HuH-7 (cell line): ENCODE measurements around the gene SNRNP35.
"Not testable (repeated sequence)": the region's sequence is repeated elsewhere in the genome, so short reads cannot be mapped to it uniquely, and the experiment has no call there.

Experiments used
- DNase-seq: peaks from one replicate; pipeline ENCODE4 v3.0.0; 2011; ENCODE audit warnings: low spot score

Gene SNRNP35, protein sequence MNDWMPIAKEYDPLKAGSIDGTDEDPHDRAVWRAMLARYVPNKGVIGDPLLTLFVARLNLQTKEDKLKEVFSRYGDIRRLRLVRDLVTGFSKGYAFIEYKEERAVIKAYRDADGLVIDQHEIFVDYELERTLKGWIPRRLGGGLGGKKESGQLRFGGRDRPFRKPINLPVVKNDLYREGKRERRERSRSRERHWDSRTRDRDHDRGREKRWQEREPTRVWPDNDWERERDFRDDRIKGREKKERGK

DNA sequence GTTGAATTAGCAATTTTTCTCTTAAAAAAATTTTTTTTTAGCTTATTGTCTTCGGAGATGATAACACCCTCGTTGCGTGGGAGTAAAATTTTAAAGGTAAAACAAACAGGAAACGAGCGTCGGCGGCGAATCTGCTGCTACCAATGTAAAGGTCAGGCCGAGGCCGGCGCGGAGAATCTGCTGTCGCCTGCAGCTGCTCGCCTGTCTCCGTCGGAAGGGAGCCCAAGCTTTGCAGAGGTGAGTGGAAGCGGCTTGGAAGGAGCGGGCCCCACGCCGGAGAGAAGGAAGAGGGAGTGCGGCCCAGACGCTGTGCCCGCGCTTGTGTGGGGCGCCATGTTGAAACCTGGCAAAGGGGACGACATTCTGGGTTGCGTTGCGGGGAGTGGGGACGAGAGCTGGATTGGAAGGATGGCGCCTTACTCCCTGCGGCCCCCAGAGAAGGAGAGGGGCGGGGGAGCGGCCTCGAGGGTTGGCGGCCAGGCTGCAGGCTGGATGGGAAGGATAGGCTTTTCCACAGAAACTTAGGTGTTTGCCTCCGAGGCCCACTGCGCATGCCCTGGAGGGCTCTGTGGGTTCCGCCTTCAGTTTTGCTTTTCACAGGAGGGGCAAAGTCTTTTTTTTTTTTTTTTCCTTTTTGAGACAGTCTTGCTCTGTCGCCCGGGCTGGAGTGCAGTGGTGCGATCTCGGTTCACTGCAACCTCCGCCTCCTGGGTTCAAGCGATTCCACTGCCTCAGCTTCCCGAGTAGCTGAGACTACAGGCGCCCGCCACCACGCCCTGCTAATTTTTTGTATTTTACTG is at the start of gene SNRNP35:
TSS of gene SNRNP35 (plus strand) at position 160 of the 800 bp plus-strand sequence. CDS start 7,402 bp downstream, outside the sequence.
- DNase-seq, result peak; percentile 32

DNA sequence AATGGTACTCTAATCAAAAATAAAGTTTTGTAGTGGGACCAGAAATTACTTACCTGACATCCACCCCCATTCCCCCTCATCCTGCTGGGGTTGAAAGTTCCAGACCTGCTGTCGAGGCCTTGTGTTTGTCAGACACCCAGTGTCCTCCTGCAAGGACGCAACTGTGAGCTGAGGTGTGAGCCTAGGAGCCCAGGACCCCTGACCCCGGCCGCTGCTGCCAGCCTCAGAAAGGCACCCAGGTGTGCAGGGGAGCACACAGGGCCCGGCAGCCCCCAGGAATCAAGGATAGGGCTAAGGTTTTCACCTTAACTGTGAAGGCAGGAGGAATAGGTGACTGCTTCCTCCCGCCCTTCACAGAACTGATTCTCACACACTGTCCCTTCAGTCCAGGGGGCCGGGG is 49.3 kb upstream of the SNRNP35 start:
- DNase-seq, result not testable (repeated sequence)

DNA sequence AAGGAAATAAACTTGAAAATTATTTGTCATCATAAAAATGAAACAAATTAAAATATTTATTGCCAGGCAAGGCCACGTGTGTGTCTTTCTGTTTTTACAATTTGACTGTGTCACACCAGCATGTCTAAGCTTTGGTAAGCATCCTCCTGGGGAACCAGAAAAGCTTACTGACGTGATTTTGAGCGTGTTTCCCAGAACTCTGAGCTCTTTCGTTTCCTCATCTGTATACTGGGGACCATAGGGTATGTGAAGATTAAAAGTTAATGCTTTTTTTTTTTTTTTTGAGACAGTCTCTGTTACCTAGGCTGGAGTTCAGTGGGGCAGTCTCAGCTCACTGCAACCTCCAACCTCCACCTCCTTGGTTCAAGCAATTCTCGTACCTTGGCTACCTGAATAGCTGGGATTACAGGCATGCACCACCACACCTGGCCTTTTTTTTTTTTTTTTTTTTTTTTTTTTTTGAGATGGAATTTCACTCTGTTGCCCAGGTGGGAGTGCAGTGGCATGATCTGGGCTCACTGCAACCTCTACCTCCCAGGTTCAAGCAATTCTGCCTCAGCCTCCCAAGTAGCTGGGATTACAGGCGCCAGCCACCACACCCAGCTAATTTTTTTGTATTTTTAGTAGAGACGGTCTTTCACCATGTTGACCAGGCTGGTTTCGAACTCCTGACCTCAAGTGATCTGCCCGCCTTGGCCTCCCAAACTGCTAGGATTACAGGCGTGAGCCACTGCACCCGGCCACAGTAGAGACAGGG is 48.5 kb upstream of the SNRNP35 start:
- not testable (repeated sequence) for DNase-seq

DNA sequence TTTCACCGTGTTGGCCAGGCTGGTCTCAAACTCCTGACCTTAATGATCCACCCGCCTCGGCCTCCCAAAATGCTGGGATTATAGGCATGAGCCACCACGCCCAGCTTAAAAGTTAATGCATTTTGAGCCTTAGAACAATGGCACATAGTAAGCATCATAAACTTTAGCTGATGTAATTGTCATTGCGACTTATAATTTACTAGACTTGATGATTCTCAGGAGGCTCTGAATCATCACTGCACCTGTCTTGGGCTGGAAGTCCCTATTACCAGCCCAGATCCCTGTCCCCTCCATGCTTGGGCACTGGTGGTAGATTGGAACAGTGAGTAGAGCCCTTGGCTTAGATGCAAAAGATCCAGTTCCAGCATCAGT is 47.9 kb upstream of the SNRNP35 start:
- DNase-seq, result no peak

DNA sequence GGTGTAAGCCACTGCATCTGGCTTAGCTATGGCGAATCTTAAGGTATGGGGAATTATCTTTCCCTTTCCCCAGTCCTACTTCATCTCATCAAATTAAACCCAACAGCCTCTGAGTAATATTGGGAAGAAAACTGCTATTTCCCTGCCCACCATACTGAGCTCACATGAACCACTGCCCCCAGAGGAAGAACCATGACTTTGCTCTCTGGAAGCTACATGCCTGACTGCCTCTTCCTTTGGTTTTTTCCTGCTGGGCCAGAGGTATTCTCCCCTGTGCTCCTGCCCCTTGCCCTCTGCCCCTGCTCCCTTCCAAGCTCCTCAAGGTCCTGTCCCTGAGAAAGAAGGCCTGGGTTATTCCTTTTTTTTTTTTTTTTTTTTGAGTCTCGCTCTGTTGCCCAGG is 36.6 kb upstream of the SNRNP35 start:
- DNase-seq, result no peak

DNA sequence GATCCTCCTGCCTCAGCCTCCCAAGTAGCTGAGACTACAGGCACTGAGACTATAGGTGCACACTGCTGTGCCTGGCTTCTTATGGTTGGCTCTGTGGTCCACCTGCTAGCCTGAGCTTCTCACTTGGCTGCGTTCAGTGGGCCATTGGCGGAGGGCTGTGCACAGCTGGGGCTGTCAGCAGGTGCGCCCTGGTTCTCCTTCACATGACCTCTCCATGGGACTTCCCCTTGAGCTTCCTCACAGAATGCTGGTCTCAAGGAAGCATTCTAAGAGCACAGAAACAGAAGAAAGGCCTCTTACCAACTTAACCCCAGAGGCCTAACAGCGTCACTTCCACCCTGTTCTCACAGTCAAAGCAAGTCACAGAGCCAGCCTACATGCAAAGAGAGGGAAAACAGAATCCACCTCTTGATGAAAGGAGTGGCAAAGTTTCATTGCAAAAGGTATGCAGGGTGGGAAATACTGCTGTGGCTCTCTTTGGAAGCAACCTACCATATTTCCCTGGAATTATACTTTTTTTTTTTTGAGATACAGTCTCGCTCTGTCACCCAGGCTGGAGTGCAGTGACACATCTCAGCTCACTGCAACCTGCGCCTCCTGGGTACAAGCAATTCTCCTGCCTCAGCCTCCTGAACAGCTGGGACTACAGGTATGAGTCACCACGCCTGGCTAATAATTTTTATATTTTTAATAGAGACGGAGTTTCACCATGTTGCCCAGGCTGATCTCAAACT is 30.7 kb upstream of the SNRNP35 start:
- DNase-seq, result no peak

DNA sequence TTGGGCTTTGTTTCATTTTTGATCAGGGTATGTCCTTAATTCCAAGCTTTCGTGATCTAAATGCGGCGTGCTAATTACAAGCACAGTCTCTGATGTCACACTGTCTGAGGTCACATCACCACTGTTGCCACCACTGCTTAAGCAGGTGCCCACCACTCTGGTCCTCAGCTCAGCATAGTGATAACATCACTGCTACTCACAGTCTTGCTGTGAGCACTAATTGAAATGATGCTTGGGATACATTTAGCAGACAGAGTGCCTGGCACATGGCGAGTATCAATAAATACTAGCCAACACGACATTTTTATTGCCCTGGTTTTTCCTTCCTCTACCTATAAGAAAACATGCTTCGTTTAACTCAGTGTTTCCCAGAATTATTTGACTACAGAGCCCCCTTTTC is 29.3 kb upstream of the SNRNP35 start:
- no peak for DNase-seq

DNA sequence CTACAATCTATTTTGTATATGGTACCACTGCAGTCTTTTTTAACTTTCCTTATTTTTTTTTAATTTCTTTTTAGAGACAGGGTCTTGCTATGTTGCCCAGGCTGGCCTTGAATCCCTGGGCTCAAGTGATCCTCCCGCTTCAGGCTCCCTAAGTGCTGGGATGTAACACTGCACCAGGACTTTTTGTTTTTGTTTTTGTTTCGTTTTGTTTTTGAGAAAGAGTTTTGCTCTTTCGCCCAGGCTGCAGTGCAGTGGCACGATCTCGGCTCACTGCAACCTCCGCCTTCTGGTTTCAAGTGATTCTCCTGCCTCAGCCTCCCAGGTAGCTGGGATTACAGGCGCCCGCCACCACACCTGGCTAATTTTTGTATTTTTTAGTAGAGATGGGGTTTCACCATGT is 28.8 kb upstream of the SNRNP35 start:
- DNase-seq, result not testable (repeated sequence)

DNA sequence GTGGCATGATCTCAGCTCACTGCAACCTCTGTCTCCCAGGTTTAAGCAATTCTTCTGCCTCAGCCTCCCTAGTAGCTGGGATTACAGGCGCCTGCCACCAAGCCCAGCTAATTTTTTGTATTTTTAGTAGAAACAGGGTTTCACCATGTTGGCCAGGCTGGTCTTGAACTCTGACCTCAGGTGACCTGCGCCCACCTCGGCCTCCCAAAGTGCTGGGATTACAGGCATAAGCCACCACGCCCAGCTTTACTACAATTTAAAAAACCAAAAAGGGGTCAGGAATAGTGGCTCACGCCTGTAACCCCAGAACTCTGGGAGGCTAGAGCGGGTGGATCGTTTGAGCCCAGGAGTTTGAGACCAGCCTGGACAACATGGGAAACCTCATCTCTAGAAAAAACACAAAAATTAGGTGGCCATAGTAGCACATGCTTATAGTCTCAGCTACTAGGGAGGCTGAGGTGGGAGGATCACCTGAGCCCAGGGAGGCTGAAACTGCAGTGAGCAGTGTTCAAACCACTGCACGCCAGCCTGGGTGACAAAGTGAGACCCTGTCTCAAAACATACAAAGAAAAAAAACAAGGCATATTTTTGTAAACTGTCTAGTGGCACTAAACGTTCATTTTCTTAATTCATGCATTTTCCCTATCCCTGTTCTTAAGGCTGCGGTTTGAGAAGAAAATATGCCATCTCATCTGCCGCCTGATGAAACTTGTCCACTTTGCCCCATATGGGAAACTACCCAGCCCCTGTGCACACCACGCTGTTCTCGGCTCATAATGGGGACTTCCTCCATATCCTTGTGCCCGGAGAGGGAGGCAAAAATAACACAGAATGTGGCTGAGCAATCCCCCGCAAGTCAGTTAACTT is 25.8 kb upstream of the SNRNP35 start:
- not testable (repeated sequence) for DNase-seq

DNA sequence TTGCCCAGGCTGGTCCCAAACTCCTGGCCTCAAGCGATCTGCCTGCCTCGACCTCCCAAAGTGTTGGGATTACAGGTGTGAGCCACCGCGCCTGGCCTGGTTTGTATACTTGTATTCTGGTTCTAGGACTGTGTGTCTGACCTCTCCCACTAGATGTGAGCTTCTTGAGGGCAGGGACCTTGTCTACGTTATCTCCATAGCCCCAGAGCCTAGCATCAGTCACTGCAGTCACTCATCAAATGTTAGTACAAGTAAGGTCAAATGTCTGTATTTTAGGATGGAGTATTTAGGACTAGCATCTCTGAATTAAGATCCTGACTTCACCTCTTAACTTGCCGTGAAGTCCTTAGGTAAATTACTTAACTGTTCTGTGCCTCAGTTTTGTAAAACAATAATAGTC is 24.3 kb upstream of the SNRNP35 start:
- DNase-seq, result no peak

DNA sequence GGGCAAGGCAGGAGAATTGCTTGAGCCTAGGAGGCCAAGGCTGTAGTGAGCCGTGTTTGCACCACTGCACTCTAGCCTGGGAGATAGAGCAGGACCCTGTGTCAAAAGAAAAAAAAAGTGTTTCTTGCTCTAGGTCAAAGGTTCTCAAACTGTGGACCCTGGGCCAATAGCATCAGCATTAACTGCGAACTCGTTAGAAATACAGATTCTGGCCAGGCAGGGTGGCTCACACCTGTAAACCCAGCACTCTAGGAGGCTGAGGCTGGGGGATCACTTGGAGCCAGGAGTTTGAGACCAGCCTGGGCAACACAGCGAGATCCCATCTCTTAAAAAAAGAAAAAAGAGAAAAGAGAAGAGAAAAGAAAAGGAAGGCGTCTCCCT is 22.3 kb upstream of the SNRNP35 start:
- no peak for DNase-seq

DNA sequence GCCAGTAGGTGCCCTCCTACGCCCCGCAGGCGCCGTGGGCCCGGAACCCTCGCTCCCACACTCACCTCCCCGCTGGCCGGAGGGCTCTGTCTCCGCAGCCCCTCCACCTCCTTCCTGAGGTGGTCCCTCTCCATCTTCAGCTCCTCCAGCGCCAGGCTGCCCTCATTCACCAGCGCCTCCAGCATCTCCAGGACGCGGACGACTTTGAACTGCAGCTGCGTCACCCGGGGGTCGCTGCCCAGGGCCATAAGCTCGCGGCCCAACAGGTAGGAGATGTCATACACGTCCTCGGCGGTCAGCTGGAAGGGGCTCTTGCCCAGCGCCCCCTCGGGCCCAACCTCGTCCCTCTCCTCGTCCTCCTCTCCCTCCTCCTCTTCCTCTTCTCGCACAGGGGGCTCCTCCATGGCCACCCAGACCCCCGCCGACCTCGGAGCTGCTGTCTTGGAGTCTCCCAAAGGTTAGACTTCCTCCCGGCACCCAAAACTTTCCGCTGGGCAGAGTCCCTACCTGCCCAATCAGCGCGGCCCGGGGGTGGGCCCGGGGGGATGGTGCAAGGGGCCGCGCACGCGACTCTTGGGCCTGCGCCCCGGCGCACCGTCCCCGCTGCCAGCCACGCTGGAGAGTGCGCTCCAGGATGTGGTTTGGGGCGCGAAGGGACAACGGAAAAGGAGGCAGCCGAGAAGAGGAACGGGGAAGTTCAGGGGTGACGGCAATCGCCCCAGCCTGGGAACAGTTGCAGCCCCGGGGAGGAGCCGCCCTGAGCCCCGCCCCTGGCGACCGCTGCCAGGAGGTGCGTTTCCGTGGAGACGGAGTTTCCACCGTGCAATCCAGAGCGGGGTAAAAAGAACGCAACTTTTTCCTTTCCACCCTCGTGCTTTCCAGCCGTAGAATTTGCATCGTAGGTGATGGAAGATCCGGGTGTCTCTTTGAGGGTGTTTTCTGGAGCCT is 21.6 kb upstream of the SNRNP35 start, which contains the start of gene RILPL2:
TSS of gene RILPL2 (minus strand) at position 668 of the 948 bp plus-strand sequence. CDS start at position 404, 264 bp downstream.
- DNase-seq, result peak; percentile 68

DNA sequence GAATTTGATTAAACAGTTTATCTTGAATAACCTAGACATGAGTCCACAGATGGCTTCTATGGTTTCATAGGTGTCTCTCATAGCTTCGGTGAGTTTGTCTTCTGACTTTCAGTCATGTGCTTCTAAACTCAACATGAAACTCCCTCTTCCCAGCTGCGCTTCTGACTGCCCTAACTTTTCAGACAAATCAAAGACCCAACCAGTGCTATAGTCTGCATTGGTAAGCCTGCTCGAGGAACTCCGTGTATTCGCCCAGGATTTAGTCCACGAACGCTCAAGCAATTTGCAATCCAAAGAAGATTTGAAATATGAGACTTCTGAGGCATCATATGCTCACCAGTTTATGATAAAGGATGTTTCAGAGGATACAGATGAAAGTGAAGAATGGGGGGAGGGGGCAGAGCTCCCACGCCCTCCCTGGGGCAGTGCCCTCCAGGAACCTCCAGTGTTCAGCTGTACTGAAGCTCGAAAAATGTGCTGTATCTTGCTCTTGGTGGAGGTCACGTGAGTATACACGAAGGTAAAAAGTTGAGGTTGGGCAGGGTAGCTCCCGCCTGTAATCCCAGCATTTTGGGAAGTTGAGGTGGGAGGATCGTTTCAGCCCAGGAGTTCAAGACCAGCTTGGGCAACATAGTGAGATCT is 16.3 kb upstream of the SNRNP35 start:
- DNase-seq, result no peak

DNA sequence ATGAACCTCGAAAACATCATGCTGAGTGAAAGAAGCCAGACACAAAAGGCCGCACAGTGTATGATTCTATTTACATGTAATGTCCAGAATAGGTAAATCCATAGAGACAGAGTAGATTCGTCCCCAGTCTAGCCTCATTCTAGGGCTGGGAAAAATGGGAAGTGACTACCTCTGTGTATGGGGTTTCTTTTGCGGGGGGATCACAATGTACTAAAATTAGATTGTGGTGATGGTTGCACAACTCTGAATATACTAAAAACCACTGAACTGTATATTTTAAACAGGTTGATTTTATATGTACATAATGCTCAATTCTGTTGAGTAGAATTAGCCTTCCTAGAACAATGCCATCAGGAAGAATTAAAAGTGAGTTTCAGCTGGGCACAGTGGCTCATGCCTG is 15.2 kb upstream of the SNRNP35 start:
- no peak for DNase-seq

DNA sequence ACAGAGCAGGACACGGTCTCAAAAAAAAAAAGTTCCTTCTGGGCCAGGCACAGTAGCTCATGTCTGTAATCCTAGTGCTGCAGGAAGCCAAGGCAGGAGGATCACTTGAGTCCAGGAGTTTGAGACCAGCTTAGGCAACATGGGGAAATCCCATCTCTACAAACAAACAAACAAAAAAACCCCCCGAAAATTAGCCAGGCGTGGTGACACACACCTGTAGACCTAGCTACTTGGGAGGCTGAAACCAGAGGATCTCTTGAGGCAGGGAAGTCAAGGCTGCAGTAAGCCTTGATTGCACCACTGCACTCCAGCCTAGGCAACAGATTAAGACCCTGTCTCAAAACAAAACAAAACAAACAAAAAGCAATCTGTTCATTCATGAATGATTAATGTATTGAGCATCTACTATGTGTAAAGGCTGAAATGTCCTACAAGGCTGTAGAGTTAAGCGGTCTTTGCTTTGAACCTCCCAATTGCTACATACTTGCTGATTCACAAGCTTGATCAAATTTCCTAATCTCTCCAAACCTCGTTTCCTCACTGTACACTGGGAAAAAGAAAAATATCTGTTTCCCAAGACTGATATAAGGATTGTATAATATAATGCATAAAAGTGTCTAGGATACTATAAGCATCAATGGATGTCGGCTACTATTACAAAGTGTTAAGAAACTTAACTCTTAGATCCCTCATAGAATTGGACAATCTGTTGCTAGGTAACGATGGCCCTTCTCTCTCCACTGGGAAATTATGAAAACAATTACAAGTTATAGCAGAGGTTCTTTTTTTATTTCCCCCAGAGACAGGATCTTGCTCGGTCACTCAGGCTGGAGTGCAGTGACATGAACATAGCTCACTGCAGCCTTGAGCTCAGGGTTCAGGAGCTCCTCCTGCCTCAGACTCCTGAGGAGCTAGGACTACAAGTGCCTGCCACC is 13.6 kb upstream of the SNRNP35 start:
- DNase-seq, result no peak

DNA sequence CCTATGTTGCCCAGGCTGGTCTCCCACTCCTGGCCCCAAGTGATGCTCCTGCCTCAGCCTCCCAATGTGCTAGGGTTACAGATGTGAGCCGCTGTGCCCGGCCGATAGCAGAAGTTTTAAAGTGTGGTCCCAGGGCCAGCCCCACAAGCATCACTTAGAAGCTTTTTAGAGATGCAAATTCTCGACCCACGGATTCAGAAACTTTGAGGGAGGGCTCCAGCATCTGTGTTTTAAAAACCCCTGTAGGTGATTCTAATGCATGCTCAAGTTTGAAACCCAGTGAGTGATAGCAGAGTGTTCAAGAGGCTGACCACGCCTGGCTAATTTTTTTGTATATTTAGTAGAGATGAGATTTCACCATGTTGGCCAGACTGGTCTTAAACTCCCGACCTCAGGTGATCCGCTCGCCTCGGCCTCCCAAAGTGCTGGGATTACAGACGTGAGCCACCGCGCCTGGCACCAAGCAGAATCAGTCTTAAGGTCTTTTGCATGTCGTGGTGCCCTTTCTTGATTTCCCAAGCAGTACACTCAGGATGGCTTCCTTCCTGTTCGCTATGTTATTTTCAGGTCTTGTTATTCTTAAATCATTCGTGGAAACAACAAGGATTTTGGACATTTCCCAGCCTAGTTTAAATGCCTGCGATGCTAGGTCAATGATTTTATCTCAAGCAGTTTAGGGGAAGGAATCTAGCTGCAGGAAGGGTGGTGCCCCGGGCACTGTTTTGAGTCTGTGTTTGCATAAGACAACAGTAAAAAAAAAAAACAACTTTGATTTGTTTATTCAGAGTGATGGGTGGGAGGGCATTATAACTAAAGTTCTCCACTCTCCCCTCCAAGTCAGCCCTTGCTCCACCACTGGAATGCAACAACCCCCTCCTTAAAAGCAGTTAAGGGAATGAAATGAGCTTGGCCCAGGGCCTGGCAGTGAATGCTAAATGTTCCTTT is 12.3 kb upstream of the SNRNP35 start:
- no peak for DNase-seq

DNA sequence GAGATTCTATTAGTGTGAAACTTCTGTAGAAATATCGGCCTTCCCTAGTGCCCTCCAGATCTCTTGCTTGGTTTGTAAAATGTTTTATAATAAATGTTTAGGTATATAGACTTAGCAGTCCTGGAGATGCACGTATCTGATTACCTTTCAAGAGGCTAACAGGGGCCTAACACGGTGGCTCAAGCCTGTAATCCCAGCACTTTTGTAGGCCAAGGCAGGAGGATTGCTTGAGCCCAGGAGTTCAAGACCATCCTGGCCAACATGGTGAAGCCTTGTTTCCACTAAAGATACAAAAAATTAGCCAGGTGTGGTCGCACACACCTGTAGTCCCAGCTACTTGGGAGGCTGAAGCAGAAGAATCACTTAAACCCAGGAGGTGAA is 11.6 kb upstream of the SNRNP35 start:
- DNase-seq, result no peak
